NCI-H1694 (cell line): ENCODE data around the gene LOC128125822.
"Not testable (repeated sequence)": the region's sequence is repeated elsewhere in the genome, so short reads cannot be mapped to it uniquely, and the experiment has no call there.

Experiments
- DNase-seq: peaks from one replicate; lab custom pipeline; 2025; lab: John Stamatoyannopoulos, UW

Gene LOC128125822

DNA sequence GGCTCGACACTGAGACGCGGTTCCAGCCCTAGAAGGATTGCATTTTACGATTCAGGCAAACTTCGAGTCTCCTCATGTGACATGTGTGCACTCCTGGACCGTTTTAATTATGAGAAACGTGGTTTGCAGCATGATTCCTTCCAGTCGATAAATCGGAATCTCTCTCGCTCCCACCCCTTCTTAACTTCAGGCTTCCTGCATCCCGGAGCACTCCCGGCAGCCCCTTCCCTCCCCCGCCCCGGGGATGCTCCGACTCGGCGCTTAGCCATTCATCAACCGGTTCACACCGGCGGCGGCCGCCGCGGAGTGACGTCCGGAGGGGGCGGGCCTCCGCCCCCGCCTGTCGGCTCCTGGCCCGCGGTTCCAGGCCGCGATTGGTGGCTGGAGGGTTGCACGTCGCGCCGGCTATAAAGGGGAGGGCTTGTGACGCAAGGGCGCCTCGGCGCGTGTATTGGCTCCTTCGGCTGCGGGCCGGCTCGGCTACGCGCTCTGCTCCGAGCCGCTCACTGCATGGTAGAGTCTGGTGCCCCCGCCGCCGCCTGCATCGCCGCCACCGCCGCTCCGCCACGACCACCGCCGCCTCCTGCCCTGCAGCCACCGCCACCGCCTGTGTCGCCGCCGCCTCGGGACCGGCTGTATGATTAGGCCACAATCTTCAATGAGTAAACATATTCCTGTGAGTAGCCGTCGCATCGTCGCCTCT lies at the start of gene LOC128125822, which contains the start of gene PTP4A1:
TSS of gene LOC128125822 (plus strand) at position 437 of the 703 bp plus-strand sequence.
TSS of gene PTP4A1 (plus strand) at position 437 of the 703 bp plus-strand sequence. CDS start 4,401 bp downstream, outside the sequence.
- DNase-seq = peak; percentile 81

DNA sequence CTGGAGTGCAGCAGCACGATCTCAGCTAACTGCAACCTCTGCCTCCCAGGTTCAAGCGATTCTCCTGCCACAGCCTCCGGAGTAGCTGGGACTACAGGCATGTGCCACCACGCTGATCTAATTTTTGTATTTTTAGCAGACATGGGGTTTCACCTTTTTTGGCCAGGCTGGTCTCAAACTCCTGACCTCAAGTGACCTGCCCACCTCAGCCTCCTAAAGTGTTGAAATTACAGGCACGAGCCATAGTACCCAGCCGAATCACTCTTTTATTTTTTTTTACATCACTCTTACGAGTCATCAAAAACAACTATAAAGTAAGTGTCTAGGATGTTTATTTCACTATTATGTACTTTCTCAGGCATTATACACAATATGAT lies 49.4 kb upstream of the LOC128125822 start:
- DNase-seq = not testable (repeated sequence)

DNA sequence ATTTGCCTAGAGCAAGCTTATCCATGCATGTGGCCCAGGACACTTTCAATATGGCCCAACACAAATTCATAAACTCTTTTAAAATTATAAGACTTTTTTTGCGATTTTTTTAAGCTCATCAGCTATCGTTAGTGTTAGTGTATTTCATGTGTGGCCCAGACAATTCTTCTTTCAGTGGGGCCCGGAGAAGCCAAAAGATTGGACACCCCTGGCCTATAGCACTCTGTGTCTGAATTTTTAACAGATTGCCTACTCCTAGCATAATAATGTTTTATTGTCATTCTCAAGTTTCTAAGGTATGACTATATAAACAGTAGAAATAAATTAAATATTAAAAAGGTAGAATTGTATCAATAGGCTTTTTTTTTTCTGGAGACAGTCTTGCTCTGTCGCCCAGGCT lies 48.6 kb upstream of the LOC128125822 start:
- DNase-seq = no peak

DNA sequence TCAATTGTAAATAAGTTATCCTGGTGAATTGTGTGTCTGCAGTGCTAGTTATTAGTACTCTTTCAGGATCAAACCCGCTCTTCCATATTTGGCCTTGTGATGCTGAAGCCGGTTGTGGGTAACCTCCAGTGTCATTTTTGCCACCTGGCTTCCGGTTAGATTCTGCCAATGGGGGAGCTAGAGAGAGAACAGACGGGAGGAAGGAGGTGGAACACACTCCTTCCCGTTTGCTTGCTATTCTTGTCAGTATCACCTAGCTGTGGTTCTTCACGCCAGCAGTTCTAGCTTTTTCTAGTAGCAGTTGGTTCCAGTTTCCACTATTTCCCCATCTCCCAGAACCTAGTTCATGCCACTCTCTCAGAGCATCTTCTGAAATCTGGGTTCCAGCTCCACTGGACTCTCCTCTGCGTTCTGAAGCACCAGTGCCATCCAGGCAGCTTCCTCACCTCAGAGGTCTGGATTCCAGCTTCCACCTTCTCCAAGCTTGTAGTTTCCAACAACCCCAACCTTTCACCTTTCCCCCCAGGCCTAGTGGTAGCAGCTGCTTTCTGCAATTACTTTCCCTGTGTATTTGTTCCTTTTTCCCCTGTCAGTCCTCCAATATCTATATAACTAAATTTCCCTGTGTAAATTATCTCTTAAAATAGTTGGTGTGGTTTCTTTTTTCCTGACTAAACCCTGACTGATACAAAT lies 46.9 kb upstream of the LOC128125822 start:
- DNase-seq = no peak

DNA sequence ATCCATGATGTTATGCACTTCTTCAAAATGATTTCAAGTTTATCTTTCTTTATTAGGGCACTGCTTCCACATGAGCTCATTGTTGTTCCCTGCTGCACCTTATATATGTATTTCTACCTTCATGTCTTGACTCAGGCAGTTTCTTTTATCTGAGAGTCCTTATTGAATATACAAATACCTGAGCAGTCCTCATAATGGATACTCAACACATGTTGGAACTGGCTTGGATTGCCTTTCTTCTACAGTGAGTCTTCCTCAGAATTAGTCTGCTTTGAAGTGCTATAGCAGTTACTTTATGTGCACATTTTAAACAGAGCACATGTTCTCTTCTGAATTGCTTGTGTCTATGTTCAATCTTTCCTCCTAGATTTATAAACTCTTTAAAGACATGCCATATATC lies 45.3 kb upstream of the LOC128125822 start:
- no peak for DNase-seq

DNA sequence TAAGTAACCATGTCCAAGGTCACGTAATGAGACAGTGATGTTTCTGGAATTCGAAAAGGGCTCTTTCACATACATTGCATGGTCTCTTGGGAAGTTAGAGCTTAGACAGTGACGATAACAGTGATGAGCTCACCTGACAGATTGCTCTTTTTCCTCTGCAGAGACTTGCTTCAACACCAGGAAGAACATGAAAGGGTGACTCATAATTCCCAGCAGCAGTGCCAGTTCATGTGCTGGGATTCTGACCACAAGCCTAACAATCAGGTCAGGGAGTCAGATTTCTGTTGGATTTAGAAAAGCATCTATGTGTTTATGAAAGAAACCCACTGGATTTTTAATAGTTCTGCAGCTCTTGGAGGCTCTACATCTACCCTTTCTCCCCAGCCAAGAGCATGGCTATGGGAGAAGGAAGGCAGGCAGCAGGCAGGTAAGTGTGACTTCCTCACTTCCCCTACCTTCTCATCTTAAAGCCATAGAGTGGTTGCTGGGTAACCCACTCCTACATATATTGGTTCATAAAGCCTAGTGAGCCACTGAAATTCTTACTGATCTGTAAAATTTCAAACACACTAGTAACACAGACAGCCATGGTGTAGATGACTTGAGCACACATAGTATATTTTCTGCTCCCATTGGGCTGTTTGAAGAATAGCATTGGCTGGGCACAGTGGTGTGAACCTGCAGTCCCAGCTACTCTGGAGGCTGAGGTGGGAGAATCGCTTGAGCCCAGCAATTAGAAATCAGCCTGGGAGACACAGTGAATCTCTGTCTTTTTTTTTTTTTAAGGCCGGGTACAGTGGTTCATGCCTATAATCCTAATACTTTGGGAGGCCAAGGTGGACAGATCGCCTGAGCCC lies 44.4 kb upstream of the LOC128125822 start:
- DNase-seq = no peak

DNA sequence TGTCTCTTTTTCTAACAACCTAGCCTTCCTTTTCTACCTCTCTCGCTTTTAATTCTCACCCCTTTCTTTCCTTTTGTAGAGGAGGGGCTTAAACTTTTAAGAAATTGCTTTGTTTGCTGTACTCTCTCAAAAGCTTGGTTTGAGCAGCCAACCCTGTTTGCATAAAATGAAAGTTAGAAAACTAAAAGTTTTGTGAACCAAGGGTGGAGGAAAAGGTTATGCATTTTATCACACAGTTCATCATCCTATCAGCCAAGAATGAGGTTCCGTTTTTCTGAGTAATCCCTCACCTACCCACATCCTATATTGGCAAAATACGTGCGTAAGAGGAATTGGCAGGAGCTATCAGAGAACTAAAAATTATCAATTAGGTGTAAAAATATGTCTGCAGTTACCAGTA lies 42.8 kb upstream of the LOC128125822 start:
- DNase-seq = no peak

DNA sequence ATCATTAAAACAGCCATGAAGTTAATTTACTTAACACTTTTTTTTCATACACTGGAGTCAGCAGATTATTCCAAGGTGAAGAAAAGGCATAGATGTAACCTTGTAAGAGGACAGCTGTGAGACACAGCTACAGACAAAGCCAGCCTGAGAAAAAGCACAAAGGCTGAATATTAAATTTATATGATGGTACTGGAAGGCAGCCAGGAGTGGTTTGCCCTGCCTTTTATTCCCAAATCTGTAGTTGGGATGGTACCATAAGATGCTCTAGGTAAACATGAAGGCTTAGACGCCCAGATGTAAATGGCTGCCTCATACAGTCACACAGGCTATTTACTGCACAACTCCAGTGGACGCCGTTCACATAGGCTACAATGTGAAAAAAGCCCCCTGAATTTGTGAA lies 42.1 kb upstream of the LOC128125822 start:
- DNase-seq = no peak

DNA sequence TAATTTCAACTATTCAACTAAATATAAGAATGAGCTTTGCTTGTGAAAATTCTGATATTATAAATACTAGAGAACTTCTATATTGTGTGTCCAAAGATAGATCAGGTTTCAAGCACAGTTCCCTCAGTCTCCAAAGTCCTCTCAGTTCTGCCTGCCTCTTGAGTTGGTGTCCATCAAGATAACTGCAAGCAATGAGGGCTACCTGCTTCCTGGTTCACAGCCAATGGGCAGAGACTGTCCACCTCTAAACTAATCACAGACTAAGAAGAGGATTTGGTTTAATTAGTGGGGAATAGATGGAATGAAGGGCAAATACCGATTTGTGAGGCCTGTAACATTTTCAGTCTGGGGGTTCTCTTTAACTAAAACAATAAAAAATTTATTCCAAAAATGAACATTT lies 41.3 kb upstream of the LOC128125822 start:
- no peak for DNase-seq

DNA sequence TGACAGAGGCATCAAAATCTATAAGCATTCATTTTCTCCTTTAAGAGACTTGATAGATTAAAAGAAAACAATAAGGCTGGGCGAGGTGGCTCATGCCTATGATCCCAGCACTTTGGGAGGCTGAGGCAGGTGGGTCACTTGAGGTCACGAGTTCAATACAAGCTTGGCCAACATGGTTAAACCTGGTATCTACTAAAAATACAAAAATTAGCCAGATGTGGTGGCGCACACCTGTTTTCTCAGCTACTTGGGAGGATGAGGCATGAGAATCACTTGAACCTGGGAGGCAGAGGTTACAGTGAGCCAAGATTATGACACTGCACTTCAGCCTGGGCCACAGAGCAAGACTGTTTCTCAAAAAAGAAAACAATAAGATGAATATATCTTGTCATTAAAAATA lies 39.3 kb upstream of the LOC128125822 start:
- no peak for DNase-seq

DNA sequence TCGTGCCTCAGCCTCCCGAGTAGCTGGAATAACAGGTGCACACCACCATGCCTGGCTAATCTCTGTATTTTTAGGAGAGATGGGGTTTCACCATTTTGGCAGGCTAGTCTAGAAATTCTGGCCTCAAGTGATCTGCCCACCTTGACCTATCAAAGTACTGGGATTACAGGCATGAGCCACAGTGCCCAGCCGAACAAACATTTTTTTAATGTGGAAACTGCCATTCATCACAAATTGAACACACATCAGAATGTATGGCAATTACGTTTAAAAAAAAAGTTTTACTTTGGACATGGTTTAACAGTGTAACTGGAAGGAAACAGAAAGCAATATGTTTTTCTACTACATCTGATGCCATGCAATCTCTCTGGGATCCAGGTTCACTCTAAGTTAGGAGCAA lies 38.3 kb upstream of the LOC128125822 start:
- DNase-seq = no peak

DNA sequence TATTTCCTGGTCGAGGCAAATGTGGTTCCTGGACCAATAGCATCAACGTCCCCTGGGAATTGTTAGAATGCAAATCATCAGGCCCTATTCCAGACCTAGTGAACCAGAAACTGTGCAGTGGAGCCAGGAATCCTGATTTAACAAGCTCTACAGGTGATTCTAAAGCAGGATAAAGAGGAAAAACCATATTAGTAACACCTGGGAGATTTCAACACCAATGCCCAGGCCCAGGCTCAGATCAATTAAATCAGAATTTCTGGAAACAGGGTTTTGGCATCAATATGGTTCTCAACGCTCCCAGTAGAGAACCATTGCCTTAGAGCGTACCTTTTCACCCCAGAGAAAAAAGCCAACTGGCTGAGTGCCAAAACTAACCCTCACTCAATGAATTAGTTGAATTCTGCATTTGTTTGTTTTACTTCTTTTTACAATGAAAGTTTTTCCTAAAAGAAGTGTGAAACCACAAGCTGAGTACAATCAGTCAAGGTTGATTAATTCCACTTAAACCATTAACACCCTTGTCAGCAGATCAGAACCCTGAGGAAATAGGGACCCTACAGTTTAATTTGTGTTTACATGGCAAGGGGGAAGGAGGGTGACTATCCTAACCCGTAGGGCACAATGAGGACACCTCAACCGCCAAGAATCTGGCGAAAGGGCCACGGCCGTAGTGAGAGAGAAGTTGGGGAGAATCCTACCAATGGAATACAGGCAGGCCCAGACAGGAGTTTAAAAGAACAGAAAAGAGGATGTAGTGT lies 34.9 kb upstream of the LOC128125822 start:
- no peak for DNase-seq

DNA sequence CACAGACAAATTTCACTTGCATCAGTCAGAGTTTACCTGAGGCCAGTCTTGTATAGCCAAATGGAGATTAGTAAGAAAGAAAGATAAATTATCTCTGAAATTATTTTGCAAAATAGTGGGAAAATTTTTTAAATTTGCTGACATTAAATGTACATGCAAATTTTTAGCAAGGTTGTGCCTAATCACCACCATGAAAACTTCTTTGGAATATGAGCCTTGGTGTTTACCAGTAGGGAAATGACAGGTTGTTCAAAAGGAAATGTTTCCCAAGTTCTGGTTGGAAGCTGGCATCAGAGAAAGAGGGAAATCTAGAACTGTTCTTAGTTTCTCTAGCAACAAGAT lies 34.4 kb upstream of the LOC128125822 start:
- DNase-seq = no peak

DNA sequence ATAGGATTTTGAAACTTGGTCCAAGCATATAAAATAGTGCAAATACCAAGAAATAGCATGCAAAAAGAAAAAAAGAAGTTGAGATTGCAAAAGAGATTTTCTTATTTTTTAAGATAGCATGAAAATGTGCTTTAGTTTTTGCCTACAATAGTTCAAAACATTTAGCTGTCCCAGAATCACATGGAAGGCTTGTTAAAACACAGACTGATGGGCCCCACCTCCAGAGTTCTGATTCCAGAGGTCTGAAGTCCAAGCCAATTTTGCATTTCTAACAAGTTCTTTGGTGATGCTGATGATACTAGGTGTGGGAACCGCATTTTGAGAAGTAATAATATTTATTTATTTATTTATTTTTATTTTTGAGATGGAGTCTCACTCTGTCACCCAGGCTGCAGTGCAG lies 33.7 kb upstream of the LOC128125822 start:
- no peak for DNase-seq

DNA sequence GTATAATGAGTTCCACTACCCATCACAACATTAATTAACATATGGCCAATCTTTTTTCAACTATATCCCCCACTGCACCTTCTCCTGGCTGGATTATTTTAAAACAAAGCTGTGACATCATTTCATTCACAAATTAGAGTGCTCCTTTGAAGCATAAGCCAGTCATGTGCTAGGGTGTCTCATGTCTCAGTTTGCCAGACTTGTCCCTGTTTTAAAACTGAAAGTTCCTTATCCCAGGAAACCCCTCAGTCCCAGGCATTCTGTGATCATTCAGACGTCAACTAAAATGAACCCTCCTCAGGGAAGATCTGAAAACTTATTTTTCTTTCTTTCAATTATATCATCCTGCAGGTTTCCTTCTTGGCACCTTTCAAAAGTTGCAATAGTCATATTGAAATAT lies 29.3 kb upstream of the LOC128125822 start:
- no peak for DNase-seq

DNA sequence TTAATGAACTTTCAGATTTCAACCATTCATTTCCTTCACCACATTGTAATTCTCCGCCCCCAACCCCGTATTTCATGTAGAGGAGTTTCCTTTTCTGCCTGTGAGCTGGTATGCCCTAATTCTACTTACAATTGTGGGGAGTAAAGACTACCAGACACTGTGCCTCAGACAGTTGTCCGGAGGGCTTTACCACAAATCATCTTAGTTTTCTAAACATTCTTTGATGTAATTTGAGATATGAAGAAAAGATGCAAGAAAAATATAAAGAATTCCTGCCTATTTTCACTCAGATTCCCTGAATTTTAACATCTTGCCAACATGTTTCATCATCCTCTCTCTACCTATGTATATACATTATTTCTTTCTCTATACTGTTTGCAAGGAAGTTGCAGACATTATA lies 28.3 kb upstream of the LOC128125822 start:
- no peak for DNase-seq

DNA sequence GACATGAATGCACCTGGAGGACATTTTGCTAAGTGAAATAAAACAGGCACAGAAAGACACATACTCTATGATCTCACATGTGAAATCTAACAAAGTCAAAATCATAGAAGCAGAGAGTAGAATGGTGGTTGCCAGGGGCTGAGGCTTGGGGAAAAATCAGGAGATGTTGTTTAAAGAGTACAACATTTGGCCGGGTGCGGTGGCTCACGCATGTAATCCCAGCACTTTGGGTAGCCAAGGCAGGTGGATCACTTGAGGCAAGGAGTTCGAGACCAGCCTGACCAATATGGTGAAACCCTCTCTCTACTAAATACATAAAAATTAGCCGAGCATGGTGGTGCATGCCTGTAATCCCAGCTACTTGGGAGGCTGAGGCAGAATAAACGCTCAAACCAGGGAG lies 26.0 kb upstream of the LOC128125822 start:
- no peak for DNase-seq

DNA sequence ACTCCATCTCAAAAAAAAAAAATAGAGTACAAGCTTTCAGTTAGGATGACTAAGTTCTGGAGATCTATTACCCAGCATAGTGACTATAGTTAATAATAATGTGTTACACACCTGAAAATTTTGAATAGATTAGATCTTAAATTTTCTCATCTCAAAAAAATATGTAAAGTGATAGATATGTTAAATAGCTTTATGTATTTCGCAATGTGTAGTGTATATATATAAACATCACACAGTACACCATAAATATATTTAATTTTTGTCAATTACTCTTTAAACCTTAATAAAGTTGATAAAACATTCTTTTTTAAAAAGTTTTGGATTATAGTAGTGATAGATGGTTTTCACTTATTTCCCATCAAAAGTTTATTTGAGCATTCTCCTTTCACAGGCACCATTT lies 25.6 kb upstream of the LOC128125822 start:
- DNase-seq = no peak

DNA sequence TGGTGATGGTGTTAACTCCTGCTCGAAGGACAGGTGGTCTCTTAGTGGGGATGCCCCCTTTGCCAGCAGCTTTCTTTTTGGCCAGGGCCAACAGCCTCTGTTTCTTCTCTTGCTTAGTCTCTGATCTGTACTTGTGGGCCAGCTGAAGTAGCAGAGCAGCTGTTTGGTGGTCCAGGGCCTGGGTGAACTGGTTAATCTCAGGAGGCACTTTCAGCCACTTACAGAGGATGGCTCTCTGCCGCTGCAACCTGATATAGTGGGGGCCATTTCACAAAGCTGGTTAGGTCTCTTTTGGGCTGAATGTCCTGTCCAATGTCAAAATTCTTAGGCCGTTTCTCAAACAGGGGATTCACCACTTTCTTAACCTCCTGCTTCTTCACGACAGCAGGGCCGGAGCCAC lies 23.2 kb upstream of the LOC128125822 start:
- DNase-seq = no peak

DNA sequence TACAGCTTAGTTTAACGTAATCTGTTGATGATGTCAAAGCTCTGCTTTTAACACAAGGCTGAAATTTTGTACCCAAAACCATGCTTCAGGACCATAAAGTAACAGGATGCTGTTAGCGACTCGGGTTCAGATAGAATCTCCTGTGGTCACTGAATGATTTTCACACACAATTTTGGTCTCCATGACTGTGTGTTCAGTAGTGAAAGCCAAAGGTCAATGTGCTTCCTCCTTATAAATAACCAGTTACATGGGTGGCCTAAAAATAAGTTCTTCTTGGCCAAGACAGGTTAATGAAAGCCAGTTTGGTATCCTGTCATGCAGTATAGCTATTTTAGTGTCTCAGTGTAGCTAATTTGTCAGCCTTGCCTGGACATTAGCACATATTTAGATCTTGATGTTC lies 19.1 kb upstream of the LOC128125822 start:
- no peak for DNase-seq

DNA sequence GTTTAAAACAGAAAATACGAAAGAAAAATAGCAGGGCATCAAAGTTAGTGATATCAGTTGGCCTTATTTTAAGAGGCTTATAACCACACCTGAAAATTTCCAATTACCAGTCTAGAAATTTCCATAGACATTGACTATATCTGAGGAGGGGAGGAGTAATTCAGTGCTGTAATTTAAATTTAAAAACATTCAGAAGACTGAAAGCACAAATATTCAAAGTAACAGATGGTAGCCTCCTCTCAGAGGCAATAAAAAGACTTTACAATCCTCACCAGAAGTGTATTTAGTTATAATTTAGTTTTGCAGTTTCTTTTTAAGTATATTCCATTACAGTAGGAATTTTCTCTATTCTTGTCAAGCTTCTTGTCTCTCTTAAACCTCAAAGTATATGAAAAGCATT lies 18.4 kb upstream of the LOC128125822 start:
- no peak for DNase-seq

DNA sequence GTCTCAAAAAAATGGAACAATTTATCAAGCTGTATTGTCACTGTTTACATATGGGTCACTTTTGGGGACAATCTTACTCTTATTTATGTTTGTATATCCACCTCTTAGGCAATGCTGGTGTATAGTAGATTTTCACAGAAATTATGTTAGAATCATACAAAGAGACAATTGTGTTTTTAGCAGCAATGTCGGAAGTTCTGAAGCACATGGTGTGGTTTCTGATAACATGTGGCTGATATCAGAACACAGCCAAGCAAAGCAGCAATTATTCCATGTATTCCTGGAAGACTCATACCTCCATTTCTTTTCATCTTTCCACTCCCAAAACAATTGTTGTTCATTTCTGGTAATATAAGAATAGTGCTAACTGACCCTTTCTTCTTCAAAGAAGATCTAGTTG lies 17.5 kb upstream of the LOC128125822 start:
- no peak for DNase-seq
